ENCODE results near the gene SLC9A7. TPM values are rescaled to one million over a fixed set of nuclear protein-coding genes. Genes with fewer than 3 reads are reported as not detected.

Gene SLC9A7
- total RNA-seq, 1 experiment from 2014 or later: 13.1 TPM

GRCh38 chrX:46584736-46585135 is 174.2 kb downstream of the SLC9A7 start:
- Histone ChIP-seq H3K36me3 (ENCODE audit: insufficient read depth, low read length, poor library complexity, severe bottlenecking) (no peaks in the 10 kb centered on the region), H3K27ac (ENCODE audit: low read depth, low read length, poor library complexity, severe bottlenecking) (no peak overlapping the region), H3K9me3 (ENCODE audit: low read depth, low read length, poor library complexity, severe bottlenecking) (no peaks in the 10 kb centered on the region), H3K4me1 (ENCODE audit: insufficient read depth, low read length, poor library complexity, severe bottlenecking) (peaks cover 45% of the 10 kb centered on the region), H3K27me3 (replicated peaks; ENCODE audit: insufficient read depth, low read depth, low read length, poor library complexity) (no peaks in the 10 kb centered on the region), H3K4me3 (ENCODE audit: low read depth, low read length, poor library complexity, severe bottlenecking) (no peak overlapping the region)
- CTCF ChIA-PET: no interaction called here
- no TSS peak for BruUV-seq (replicated peaks)
- POLR2A ChIA-PET (ENCODE audit: low non-redundant PET): no interaction called here
- intact Hi-C loops (cut with micrococcal nuclease; ENCODE audit: unreplicated experiment): no loop called here
- no peak for DNase-seq (ENCODE audit: low spot score)
- TF ChIP-seq CTCF (conservative IDR thresholded peaks at IDR 0.05; ENCODE audit: low read depth, low read length): no peak
- TF ChIP-seq EZH2 (IDR thresholded peaks at IDR 0.05; ENCODE audit: borderline replicate concordance, low read depth, low read length, poor library complexity, severe bottlenecking): no peak

- no peaks in the 10 kb centered on the region for H3K27me3 ChIP-seq (replicated peaks; ENCODE audit: insufficient read depth, low read depth, low read length, poor library complexity)
- no TSS peak for BruUV-seq (replicated peaks)
- H3K4me3 ChIP-seq (ENCODE audit: low read depth, low read length, poor library complexity, severe bottlenecking): no peak overlapping the region
- H3K4me1 ChIP-seq (ENCODE audit: insufficient read depth, low read length, poor library complexity, severe bottlenecking): peaks cover 37% of the 10 kb centered on the region
- no peaks in the 10 kb centered on the region for H3K36me3 ChIP-seq (ENCODE audit: insufficient read depth, low read length, poor library complexity, severe bottlenecking)
- no peaks in the 10 kb centered on the region for H3K9me3 ChIP-seq (ENCODE audit: low read depth, low read length, poor library complexity, severe bottlenecking)
- peak overlapping the region; percentile 39 for H3K27ac ChIP-seq (ENCODE audit: low read depth, low read length, poor library complexity, severe bottlenecking)
- DNase-seq (ENCODE audit: low spot score): peak; percentile 42
- POLR2A ChIA-PET (ENCODE audit: low non-redundant PET): interaction anchor here (0.6 kb wide), 1 partner anchor 140 kb away, joined by 3 read pairs; no protein-coding TSS in a partner anchor
- intact Hi-C loops (cut with micrococcal nuclease; ENCODE audit: unreplicated experiment): no loop called here
- CTCF ChIA-PET: no interaction called here
- TF ChIP-seq CTCF (conservative IDR thresholded peaks at IDR 0.05; ENCODE audit: low read depth, low read length) (no peak), EZH2 (IDR thresholded peaks at IDR 0.05; ENCODE audit: borderline replicate concordance, low read depth, low read length, poor library complexity, severe bottlenecking) (no peak)
Observed at GRCh38 chrX:46582966-46583365, 176.0 kb downstream of the SLC9A7 start.

- no peaks in the 10 kb centered on the region for H3K27me3 ChIP-seq (replicated peaks; ENCODE audit: insufficient read depth, low read depth, low read length, poor library complexity)
- intact Hi-C loops (cut with micrococcal nuclease; ENCODE audit: unreplicated experiment): no loop called here
- TF ChIP-seq CTCF (conservative IDR thresholded peaks at IDR 0.05; ENCODE audit: low read depth, low read length): no peak
- no peak for TF ChIP-seq EZH2 (IDR thresholded peaks at IDR 0.05; ENCODE audit: borderline replicate concordance, low read depth, low read length, poor library complexity, severe bottlenecking)
- no TSS peak for BruUV-seq (replicated peaks)
- POLR2A ChIA-PET (ENCODE audit: low non-redundant PET): interaction anchor here (0.6 kb wide), 1 partner anchor 139 kb away, joined by 3 read pairs; no protein-coding TSS in a partner anchor
- H3K4me3 ChIP-seq (ENCODE audit: low read depth, low read length, poor library complexity, severe bottlenecking): no peak overlapping the region
- CTCF ChIA-PET: no interaction called here
- no peak for DNase-seq (ENCODE audit: low spot score)
- H3K4me1 ChIP-seq (ENCODE audit: insufficient read depth, low read length, poor library complexity, severe bottlenecking): peaks cover 37% of the 10 kb centered on the region
- H3K36me3 ChIP-seq (ENCODE audit: insufficient read depth, low read length, poor library complexity, severe bottlenecking): no peaks in the 10 kb centered on the region
- peak overlapping the region; percentile 39 for H3K27ac ChIP-seq (ENCODE audit: low read depth, low read length, poor library complexity, severe bottlenecking)
- H3K9me3 ChIP-seq (ENCODE audit: low read depth, low read length, poor library complexity, severe bottlenecking): no peaks in the 10 kb centered on the region
Observed at GRCh38 chrX:46582325-46582724, 176.6 kb downstream of the SLC9A7 start.

Measured in A673 (cell line).